Mesodermal cell (in vitro differentiated cells): ENCODE results near the gene PC. TPM values are rescaled to one million over a fixed set of nuclear protein-coding genes. Genes with fewer than 3 reads are reported as not detected.
"Not testable (repeated sequence)": the region's sequence is repeated elsewhere in the genome, so short reads cannot be mapped to it uniquely, and the experiment has no call there.

Source experiments
- H3K27ac ChIP-seq: 2 replicates; pipeline ENCODE4 v1.7.0; 2013; ENCODE audit warnings: mild to moderate bottlenecking, low read depth, low read length, moderate library complexity; ENCODE audit not compliant: severe bottlenecking
- H3K36me3 ChIP-seq: 2 replicates; pipeline ENCODE4 v1.7.1; 2013; ENCODE audit warnings: mild to moderate bottlenecking, low read length, moderate library complexity; ENCODE audit not compliant: control insufficient read depth, insufficient read depth
- H3K4me1 ChIP-seq: one replicate; pipeline ENCODE4 v1.7.1; 2013; ENCODE audit warnings: mild to moderate bottlenecking, low read length; ENCODE audit not compliant: insufficient read depth, control insufficient read depth, poor library complexity, severe bottlenecking
- H3K4me3 ChIP-seq: 2 replicates; pipeline ENCODE4 v1.7.0; 2013; ENCODE audit warnings: low read length, control low read depth, mild to moderate bottlenecking; ENCODE audit not compliant: insufficient read depth, poor library complexity, severe bottlenecking; ENCODE audit errors: extremely low read depth
- H3K9me3 ChIP-seq: 2 replicates; pipeline ENCODE4 v1.7.1; 2013; ENCODE audit warnings: mild to moderate bottlenecking, low read length, moderate library complexity; ENCODE audit not compliant: control insufficient read depth
- WGBS, 2 experiments: methylation state at CpG; one replicate each; pipeline ENCODE4 v1.1.5; 2013; ENCODE audit warnings: missing lambda C conversion rate in 2 of 2; ENCODE audit not compliant: insufficient coverage in 2 of 2; 5-methylcytosine and 5-hydroxymethylcytosine counted together
- polyA plus RNA-seq, 2 experiments: library from polyadenylated mRNA; stranded (reverse); fragments of 50-300 nt; gene quantifications; one replicate each; pipeline ENCODE4 v1.2.3, GENCODE V29; 2013

PC gene, protein sequence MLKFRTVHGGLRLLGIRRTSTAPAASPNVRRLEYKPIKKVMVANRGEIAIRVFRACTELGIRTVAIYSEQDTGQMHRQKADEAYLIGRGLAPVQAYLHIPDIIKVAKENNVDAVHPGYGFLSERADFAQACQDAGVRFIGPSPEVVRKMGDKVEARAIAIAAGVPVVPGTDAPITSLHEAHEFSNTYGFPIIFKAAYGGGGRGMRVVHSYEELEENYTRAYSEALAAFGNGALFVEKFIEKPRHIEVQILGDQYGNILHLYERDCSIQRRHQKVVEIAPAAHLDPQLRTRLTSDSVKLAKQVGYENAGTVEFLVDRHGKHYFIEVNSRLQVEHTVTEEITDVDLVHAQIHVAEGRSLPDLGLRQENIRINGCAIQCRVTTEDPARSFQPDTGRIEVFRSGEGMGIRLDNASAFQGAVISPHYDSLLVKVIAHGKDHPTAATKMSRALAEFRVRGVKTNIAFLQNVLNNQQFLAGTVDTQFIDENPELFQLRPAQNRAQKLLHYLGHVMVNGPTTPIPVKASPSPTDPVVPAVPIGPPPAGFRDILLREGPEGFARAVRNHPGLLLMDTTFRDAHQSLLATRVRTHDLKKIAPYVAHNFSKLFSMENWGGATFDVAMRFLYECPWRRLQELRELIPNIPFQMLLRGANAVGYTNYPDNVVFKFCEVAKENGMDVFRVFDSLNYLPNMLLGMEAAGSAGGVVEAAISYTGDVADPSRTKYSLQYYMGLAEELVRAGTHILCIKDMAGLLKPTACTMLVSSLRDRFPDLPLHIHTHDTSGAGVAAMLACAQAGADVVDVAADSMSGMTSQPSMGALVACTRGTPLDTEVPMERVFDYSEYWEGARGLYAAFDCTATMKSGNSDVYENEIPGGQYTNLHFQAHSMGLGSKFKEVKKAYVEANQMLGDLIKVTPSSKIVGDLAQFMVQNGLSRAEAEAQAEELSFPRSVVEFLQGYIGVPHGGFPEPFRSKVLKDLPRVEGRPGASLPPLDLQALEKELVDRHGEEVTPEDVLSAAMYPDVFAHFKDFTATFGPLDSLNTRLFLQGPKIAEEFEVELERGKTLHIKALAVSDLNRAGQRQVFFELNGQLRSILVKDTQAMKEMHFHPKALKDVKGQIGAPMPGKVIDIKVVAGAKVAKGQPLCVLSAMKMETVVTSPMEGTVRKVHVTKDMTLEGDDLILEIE
- polyA plus RNA-seq (2013, experiment 1 of 2): 10.3 TPM
- polyA plus RNA-seq (2013, experiment 2 of 2): 11.5 TPM

DNA sequence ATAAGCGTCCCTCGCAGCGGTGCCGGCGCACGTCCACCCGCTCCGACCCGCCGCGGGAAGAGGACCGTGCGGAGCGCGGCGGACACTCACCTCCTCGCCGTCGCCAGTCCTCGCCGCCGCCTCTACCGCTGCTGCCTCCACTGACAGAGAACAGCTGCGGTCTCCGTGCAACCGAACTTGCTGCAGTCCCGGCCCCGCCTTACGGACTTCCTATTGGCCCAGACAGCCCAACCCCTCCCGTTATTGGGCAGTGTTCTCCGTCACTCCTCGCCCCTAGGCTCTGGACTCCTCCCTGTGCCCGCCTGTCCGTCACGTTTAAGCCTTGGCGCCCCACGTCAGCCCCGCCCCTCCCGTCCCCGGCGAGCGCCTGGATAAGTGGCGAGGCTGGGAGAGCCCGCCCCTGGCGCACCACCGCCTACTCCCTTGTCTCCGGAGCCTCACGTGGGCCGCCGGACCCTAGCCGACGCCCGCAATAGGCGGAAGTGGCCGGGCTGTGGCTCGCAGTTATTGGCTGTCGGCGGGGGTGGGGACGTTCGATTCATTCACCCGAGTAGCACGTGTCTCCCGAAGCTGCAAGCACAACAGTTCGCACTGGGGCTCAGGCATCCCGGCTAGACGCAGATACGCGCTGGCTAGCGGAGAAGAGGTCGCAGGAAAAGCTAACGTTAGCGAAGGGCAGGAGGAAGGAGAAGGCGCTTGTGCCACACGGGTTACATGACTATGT is at the start of gene PC:
PC (minus strand) TSS at position 152 of the 724 bp plus-strand sequence. CDS start 86,224 bp downstream, outside the sequence.
- Histone ChIP-seq H3K9me3 (no peaks in the 10 kb centered on the region), H3K27ac (peak within 1 kb of the TSS; percentile 86), H3K4me3 (peak within 1 kb of the TSS; percentile 56), H3K36me3 (no peaks in the 10 kb centered on the region), H3K4me1 (peaks cover 9% of the 10 kb centered on the region)
- 1% methylated on average over 66 to 67 of the region's 74 CpGs for WGBS, 2 experiments

DNA sequence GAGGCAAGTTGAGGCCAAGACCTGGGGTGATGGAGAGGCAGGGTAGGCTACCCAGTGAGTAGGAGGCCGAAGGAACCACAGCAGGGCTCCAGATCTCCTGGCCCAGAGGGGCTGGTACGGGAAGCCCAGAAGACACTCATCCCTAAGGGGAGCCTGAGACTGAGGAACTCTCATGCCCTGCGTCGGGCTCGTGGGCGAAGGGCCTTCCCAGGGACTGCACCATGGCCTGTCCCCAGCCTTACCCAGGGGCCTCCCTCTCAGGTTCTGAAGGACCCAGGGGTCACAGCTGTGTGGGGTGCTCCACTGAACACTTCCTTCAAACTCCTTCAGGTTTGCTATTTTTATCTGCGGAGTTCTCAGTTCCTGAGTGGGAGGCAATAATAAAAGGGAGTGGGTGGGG is 48.9 kb upstream of the PC start:
- 98 to 100% methylated on average over 6 of the region's 7 CpGs for WGBS, 2 experiments
- Histone ChIP-seq H3K4me3 (no peak overlapping the region), H3K27ac (no peak overlapping the region), H3K4me1 (no peaks in the 10 kb centered on the region), H3K36me3 (no peaks in the 10 kb centered on the region), H3K9me3 (no peaks in the 10 kb centered on the region)

DNA sequence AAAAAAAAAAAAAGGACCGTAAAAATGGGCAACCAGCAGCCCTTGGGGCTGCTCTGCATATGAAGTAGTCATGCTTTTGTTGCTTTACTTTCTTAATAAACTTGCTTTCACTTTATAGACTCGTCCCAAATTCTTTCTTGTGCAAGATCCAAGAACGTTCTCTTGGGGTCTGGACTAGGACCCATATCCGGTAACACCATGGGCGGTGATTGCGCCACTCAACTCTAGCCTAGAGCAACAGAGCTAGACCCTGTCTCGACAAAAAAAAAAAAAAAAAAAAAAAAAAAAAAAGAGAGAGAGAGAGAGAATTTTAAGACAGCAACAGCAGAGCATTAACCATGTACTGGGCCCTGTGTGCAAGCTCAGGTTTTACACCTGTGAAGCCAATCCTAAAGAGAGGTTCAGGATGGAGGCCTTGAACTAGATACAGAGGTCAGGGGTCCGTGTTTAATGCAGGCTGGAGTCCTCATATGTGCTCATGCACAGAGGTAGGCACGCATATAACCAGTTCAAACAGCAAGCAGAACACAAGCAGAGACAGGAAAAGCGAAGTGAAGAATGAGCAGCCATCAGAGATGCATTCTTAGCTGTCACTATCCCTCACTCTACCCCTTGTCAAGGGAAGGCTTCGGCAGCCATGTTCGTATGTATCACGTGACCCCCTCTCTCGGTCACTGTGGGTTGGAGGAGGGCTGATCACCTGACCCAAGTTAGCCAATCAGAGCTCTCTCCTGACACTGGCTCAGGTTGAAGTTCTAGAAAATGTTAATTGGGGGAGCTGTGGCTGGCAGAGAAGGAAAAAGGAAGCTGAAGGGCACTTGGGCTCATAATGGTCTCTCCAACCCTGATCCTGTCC is 48.1 kb upstream of the PC start:
- WGBS, 2 experiments: 88 to 96% methylated on average over 5 to 9 of the region's 14 CpGs
- Histone ChIP-seq H3K36me3 (no peaks in the 10 kb centered on the region), H3K27ac (no peak overlapping the region), H3K4me1 (no peaks in the 10 kb centered on the region), H3K9me3 (no peaks in the 10 kb centered on the region), H3K4me3 (no peak overlapping the region)

DNA sequence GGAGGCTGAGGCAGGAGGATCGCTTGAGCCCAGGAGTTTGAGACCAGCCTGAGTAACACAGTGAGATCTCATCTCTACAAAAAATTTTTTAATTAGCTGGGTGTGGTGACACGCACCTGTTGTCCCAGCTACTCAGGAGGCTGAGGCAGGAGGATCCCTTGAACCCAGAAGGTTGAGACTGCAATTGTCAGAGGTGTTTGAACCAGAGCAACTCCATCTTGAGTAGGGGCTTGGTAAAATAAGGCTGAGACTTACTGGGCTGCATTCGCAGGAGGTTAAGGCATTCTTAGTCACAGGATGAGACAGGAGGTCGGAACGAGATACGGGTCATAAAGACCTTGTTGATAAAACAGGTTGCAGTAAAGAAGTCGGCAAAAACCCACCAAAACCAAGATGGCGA is 47.0 kb upstream of the PC start:
- WGBS, 2 experiments: 88 to 94% methylated on average over 6 to 7 of the region's 8 CpGs
- not testable (repeated sequence) for H3K4me1 ChIP-seq, H3K27ac ChIP-seq, H3K4me3 ChIP-seq, H3K36me3 ChIP-seq, H3K9me3 ChIP-seq

DNA sequence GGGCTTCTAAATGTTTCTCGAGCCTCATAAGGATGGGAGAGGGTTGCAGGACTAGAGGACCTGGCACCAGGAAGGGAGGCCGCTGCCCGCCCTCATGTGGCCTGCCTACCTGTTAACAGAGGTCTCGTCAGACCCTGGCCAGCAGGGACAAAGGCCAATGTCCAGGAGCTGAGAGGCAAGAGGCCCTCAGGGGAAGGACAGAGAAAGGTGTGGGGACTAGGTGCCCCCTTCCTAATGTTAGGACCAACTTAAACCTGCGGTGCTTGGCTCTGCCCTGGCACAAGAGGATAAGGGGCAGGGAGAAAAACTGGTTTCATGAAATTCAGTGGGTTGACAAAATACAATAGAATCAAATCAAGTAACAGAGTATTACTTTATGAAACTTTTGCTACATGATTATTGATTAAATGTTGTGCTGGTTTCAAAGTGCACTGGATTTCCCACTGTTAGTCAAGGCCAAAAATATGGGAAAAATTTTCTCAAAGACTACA is 44.8 kb upstream of the PC start:
- H3K27ac ChIP-seq: no peak overlapping the region
- no peak overlapping the region for H3K4me3 ChIP-seq
- no peaks in the 10 kb centered on the region for H3K36me3 ChIP-seq
- no peaks in the 10 kb centered on the region for H3K9me3 ChIP-seq
- WGBS, 2 experiments: 74 to 78% methylated on average over 4 of the region's 5 CpGs
- H3K4me1 ChIP-seq: no peaks in the 10 kb centered on the region

DNA sequence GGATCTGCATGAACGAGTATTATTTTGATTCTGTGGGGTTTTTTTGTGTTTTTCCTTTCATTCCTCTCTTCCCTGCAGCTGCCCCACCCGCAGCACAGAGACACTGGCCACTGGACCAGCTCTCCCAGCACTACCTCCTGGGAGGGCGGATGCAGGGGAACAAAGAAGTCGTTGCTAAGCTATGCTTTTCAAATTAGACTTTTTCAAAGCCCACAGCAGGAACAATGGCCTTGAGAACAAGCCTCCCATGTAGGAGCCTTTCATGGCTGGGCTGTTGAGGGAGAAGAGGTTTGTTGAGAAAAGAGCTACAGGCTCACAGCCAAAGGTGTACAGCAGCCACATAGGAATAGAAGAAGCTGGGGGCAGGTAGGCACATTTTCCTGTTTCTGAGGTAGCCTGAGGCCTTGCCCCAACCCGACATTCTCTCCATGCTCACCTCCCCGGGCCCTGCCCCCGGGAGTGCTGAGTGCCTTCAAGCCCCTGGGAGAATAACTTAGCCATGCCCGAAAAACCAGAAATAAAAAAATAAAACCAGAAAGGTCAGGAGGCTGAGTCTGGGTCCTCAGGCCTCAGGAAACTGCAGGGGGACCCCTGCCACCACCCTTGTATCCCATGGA is 44.2 kb upstream of the PC start:
- 28 to 46% methylated on average over 3 to 6 of the region's 8 CpGs for WGBS, 2 experiments
- Histone ChIP-seq H3K27ac (no peak overlapping the region), H3K4me1 (no peaks in the 10 kb centered on the region), H3K4me3 (no peak overlapping the region), H3K9me3 (no peaks in the 10 kb centered on the region), H3K36me3 (no peaks in the 10 kb centered on the region)

DNA sequence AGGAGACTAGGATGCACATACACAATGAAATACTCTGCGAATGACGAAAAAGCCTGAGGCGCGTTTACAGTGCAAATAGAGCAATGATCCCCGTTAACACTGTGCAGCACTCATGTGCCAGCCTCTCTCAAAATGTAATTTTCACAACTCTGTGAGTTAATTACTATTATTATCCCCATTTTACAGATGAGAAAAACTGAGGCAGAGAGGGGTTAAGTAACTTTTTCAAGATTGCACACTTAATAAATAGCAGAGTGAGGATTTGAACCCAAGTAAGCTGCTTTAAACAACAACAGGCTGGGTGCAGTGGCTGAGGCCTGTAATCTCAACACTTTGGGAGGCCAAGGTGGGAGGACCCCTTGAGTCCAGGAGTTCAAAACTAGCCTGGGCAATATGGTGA is 43.1 kb upstream of the PC start:
- no peak overlapping the region for H3K4me3 ChIP-seq
- H3K27ac ChIP-seq: no peak overlapping the region
- 90 to 98% methylated on average over 4 to 5 of the region's 5 CpGs for WGBS, 2 experiments
- peaks cover 8% of the 10 kb centered on the region for H3K4me1 ChIP-seq
- H3K9me3 ChIP-seq: no peaks in the 10 kb centered on the region
- no peaks in the 10 kb centered on the region for H3K36me3 ChIP-seq

DNA sequence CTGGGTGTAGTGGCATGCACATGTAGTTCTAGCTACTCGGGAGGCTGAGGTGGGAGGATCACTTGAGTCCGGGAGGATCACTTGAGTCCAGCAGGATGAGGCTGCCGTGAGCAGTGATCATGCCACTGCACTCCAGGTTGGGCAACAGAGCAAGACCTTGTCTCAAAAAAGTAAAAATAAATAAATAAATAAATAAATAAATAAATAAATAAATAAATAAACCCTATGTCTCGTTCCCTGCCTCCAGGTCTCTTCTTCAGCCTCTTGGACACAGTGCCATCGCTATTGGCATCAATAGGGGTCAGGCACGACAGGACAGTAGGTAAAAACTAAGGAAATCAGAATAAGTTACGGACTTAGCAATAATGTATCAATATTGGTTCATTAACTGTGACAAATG is 41.4 kb upstream of the PC start:
- Histone ChIP-seq H3K27ac (no peak overlapping the region), H3K4me1 (peaks cover 8% of the 10 kb centered on the region), H3K36me3 (no peaks in the 10 kb centered on the region), H3K9me3 (no peaks in the 10 kb centered on the region), H3K4me3 (no peak overlapping the region)
- WGBS, 2 experiments: 94 to 100% methylated on average over 3 of the region's 7 CpGs

DNA sequence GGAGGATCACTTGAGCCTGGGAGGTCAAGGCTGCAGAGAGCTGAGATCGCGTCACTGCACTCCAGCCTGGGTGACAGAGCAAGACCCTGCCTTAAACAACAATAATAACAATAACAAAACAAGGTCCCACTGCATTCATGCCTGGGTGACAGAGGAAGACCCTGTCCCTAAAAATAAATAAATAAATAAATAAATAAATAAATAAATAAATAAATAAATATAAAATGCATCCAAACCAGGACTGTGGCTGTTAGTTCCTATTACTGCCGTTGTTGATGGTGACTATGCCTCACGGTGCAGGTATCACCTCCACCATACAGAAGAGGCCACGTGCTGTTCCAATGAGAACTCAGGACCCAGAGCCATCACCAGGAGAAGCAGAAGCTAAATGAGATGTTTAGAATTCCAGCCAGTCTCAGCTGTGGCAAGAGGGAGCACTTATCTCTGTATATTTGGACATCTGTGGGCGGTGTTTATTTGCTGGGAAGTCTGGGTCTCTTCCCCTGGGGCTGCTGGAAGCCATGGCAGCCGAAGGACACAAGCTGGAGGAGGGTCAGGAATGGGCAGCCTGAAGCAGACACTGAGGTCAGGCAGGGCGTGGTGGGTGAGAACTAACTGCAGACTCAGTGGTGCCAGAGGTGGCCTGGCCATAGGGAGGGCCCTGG is 38.6 kb upstream of the PC start:
- H3K4me1 ChIP-seq: peaks cover 8% of the 10 kb centered on the region
- no peaks in the 10 kb centered on the region for H3K36me3 ChIP-seq
- H3K9me3 ChIP-seq: no peaks in the 10 kb centered on the region
- WGBS, 2 experiments: 85 to 95% methylated on average over 4 to 7 of the region's 8 CpGs
- no peak overlapping the region for H3K4me3 ChIP-seq
- peak overlapping the region; percentile 49 for H3K27ac ChIP-seq
